ENCODE measurements around the gene RAPGEF1. TPM values are rescaled to one million over a fixed set of nuclear protein-coding genes. Genes with fewer than 3 reads are reported as not detected.

Gene RAPGEF1
- total and polyA plus RNA-seq, 9 donors, result 17.0 to 64.4 (median 36.4) TPM

GRCh38 chr9:131565369-131565768, 174.5 kb downstream of the RAPGEF1 start:
- intact Hi-C loops (cut with DNase I), result no loop called here
- TF ChIP-seq CTCF (IDR thresholded peaks at IDR 0.05), result no peak
- no peak for TF ChIP-seq EP300 (IDR thresholded peaks at IDR 0.05)
- TF ChIP-seq POLR2A (IDR thresholded peaks at IDR 0.05), result no peak
- WGBS, 3 donors, result 68 to 88% (median 76%) methylated on average over 5 of the region's 5 CpGs
- Histone ChIP-seq H3K27ac (no peak overlapping the region), H3K4me1 (ENCODE audit: insufficient read depth) (no peaks in the 10 kb centered on the region), H3K9me3 (peaks cover 0 to 3% of the 10 kb centered on the region in 2 donors), H3K36me3 (no peaks in the 10 kb centered on the region), H3K27me3 (no peaks in the 10 kb centered on the region), H3K4me3 (no peak overlapping the region)
- DNase-seq, result no peak

GRCh38 chr9:131562032-131562959, 177.6 kb downstream of the RAPGEF1 start:
- Histone ChIP-seq H3K9me3 (peaks cover 0 to 3% of the 10 kb centered on the region in 2 donors), H3K27me3 (no peaks in the 10 kb centered on the region), H3K4me3 (no peak overlapping the region), H3K36me3 (no peaks in the 10 kb centered on the region), H3K4me1 (ENCODE audit: insufficient read depth) (no peaks in the 10 kb centered on the region), H3K27ac (no peak overlapping the region)
- intact Hi-C loops (cut with DNase I), result no loop called here
- DNase-seq, result no peak
- TF ChIP-seq POLR2A (IDR thresholded peaks at IDR 0.05) (no peak), EP300 (IDR thresholded peaks at IDR 0.05) (no peak), CTCF (IDR thresholded peaks at IDR 0.05) (no peak)
- WGBS, 3 donors, result 57 to 62% (median 59%) methylated on average over 9 of the region's 9 CpGs

- Histone ChIP-seq H3K36me3 (no peaks in the 10 kb centered on the region), H3K27ac (no peak overlapping the region), H3K9me3 (peaks cover 0 to 3% of the 10 kb centered on the region in 2 donors), H3K4me3 (no peak overlapping the region), H3K27me3 (no peaks in the 10 kb centered on the region), H3K4me1 (ENCODE audit: insufficient read depth) (no peaks in the 10 kb centered on the region)
- TF ChIP-seq EP300 (IDR thresholded peaks at IDR 0.05) (no peak), CTCF (IDR thresholded peaks at IDR 0.05) (no peak), POLR2A (IDR thresholded peaks at IDR 0.05) (no peak)
- no peak for DNase-seq
- intact Hi-C loops (cut with DNase I), result no loop called here
- WGBS, 3 donors, result 89 to 95% (median 93%) methylated on average over 1 of the region's 1 CpG
These were observed 180.4 kb downstream of the RAPGEF1 start for GRCh38 chr9:131559421-131560000.

- intact Hi-C loops (cut with DNase I), result no loop called here
- WGBS, 3 donors, result 91 to 94% (median 92%) methylated on average over 25 of the region's 25 CpGs
- Histone ChIP-seq H3K27ac (no peak overlapping the region), H3K9me3 (peaks cover 0 to 3% of the 10 kb centered on the region in 2 donors), H3K27me3 (no peaks in the 10 kb centered on the region), H3K36me3 (no peaks in the 10 kb centered on the region), H3K4me3 (no peak overlapping the region), H3K4me1 (ENCODE audit: insufficient read depth) (no peaks in the 10 kb centered on the region)
- no peak for DNase-seq
- TF ChIP-seq POLR2A (IDR thresholded peaks at IDR 0.05), result no peak
- TF ChIP-seq EP300 (IDR thresholded peaks at IDR 0.05), result no peak
- no peak for TF ChIP-seq CTCF (IDR thresholded peaks at IDR 0.05)
These were observed 181.9 kb downstream of the RAPGEF1 start for GRCh38 chr9:131557855-131558548.

Data from ovary (tissue), 9 donors.